Frontal cortex (tissue), 4 donors: ENCODE measurements around the gene MYMK. TPM values are rescaled to one million over a fixed set of nuclear protein-coding genes. Genes with fewer than 3 reads are reported as not detected.

Experiments
- DNase-seq, 2 donors: peaks; one replicate each; pipeline ENCODE4 v3.0.0; 2012; ENCODE audit warnings: low spot score in 2 of 2
- FAIRE-seq: peaks from 2 replicates; lab custom pipeline; 2012; peaks lifted over from hg19 to GRCh38; lab: Jason Lieb, UNC
- total RNA-seq: library from RNA; depleted of rRNA; stranded (reverse); fragments of >200 nt; gene quantifications from one replicate; pipeline ENCODE4 v1.2.3, GENCODE V29; 2014
- donor health status: control.
- donor health status: control.
- donor health status: control.

The MYMK gene
- total RNA-seq, 1 donor from 2014 or later, result not detected

DNA sequence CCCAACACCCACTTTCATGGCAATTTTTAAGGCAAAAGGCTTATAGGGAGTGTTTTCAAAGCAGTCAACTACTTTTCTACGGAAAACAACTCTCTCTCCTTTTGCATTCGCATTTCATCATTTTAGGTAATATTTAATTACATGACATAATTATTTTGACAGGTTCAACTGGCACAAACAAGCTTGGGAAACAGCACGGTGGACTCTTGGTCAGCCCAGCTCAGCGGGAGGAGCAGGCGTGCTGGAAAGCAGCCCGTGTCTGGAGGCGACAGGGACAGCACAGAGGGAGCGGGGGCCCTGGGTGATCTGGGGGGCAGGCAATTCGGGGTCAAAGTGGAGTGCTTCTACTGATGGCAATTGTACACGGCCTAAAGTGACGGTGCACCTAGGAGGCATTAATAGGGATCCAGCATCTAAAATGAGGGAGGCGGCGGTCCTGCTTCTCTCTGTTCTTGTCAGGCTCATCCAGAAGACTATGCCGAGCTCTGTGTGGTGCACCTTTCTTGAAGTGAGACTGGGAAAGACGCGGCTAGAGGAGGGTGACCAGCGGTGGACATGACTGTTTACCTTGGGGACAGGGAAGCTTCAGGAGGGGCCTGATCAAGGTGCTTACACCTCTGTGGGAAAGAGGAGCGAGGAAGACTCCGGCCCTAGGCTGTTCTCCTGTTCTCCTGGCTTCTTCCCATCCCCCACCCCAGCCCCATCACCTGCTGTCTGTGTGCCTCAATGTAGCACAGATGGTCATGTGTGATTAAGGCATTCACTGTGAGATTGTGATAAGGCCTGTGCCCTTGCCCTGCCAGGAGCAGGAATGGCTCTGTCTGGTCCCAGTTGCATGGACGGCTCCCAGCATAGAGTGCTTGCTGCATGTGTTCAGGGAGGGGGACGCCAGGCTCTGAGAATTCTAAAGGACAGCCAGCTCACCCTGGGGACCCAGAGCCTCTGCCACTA lies 3.4 kb downstream of the MYMK start:
- FAIRE-seq (no peak), DNase-seq (no peak)

DNA sequence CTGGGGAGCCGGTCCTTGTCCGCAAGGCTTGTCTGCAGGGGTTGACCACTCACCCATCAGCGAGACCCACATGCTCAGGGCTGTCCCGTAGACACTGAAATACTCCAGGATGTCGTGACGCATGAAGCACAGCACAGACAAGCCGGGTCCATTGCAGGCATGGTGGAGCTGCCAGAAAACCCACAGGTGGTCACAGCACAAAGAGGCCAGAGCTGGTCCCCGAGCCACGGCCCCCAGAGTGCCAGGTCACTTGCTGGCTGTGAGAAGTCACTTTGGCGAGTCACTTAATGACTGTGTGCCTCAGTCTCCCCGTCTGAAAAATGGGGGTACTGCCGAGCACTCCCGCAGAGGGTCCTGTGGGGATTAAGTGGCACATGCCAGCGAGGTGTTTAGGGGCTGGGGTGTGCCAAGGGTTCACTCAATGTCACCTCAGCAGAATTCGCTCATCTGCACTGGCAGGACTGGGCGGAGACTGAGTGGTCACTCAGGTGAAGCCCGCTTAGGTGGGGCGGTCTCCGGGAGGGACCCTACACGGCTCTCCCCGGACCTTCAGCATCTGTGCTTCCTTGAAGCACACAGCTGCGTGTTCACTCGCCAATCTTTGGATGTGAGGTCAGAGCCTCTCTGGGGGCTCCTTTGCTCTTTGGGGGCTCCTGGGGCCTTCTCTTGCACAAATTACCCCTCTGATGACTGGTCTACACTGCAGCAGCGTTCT lies 4.5 kb downstream of the MYMK start:
- DNase-seq (no peak), FAIRE-seq (no peak)

DNA sequence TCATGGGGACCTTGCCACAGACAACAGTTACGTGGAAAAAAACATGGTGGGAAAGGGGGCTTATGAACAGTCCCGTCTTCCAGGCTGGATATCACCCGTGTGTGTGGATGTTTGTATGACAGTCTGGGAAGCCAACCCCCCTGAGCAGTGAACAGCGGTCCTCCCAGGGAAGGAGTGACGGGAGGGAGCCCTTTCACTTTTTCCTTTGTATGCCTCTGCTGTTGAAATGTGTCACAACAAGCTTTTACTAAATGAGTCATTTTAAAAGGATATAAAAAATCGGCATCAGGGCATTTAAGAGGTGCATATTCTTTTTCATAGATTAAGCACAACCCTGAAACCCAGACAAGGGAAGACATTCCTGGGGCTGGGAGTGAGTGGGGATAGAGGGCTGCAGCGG lies 5.1 kb downstream of the MYMK start:
- FAIRE-seq, result no peak
- no peak for DNase-seq

DNA sequence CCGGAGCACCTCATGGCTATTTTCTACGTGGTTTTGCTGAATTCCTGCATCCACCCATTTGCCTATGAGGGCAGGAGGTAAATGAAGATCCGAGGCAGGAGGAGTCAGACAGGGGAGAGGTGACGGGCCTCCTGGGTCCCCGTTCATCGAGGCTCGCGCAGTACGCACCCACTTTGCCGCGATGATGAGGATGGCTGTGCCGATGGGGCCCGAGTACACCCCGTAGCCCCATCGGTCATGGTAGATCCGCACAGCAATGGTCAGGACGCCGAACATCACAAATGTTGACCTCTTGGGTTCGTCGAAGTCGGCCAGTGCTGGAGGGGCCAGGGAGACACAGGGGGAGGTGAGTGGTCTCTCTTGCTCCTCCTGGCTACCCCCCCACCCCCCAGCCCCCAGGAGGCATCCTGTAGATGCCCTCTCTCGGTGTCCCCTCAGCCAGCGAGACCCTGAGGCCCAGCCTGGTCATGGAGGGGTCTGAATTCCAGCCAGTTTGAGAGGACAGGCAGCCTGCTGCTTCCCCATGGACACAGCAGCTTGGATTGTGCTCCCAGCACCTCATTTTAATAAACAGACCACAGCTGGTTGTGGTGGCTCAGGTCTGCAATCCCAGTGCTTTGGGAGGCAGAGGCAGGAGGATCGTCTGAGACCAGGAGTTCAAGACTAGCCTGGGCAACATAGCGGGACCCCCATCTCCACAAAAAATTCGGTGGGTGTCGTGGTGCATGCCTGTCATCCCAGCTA lies 5.9 kb downstream of the MYMK start:
- DNase-seq, result no peak
- no peak for FAIRE-seq

DNA sequence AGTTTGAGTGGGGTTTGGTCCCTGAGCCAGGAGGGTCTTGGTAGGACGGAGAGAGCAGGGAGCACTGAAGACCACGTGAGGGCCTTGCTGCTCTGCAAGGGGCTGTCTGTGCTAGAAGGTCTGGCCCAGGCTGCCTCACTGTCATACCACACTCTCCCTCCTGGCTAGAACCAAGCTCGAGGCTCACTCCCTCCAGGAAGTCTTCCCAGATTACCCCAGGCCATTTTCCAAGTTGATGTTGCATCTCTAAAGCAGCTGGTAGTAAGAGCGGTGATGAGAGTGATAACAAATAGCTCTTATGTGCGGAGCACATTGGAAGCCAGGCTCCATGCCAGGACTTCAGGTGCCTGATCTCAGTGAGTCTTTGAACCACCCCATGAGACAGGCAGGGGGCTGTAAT lies 6.6 kb downstream of the MYMK start:
- DNase-seq (no peak), FAIRE-seq (no peak)

DNA sequence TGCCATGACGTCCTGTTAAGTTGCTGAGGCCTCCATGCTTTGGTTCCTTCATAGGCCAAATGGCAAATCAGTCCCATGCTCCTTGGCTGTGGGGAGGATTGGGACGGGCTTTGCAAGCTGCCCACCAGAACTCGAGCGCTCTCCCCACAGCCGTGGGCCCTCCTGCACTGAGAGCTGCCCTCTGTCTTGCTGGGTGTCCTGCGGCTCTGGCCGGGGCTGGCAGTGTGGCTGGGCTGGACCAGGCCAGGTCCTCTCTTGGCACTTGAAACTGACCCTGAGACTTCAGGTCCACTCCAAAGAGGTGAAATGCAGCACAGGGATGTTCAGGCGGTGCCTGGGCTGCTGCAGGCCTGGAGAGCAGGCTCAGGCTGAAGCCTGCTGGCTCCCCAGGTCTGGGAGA lies 7.0 kb downstream of the MYMK start:
- FAIRE-seq (no peak), DNase-seq (no peak)

DNA sequence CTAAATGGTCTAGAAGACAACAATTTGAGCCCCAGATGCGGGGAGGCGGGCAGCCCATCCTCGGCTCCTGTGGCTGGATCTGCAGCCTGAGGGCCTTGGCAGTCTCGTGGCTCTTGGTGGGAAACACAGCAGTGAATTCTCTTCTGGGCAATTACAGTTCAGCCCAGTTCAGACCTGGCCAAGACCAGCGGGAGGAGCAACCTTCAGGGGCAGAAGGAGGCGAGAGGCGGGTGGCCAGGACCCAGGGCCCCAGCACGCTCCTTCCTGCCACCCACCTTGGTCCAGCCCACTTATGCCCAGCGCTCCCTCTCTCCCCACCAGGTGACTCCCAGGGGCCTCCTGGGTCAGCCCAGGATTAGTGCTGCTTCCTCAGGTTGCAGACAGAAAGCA lies 7.8 kb downstream of the MYMK start:
- no peak for FAIRE-seq
- no peak for DNase-seq

DNA sequence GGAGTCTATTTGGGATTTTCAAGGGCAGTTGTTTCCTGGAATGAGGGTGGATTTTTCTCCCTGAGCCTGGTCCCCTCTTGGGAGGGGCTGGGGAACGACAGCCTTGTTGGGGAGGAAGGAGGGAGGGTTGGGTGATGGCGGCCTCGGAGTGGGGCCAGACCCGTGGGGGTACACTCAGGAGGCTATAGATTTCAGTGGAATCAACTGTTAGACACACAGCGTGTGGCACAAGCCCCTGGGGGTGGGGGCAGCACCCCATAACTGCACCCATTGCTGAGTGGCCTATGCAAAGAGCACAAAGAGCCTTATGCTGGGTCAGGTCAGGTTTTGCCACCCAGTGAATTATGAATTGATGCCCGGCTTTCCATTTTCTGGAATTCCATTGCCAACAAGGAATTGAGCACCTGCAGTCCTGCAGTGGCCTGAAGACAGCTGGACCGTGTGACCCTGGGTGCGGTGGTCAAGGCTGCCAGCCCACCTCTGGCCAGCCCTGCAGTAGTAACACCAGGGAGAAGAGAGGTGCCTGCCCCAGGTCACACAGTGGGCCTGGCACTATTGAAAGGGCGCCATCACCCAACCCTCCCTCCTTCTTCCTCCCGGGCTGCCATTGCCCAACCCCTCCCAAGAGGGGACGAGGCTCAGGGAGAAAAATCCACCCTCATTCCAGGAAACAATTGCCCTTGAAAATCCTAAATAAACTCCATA lies 8.4 kb downstream of the MYMK start:
- DNase-seq (no peak), FAIRE-seq (no peak)

DNA sequence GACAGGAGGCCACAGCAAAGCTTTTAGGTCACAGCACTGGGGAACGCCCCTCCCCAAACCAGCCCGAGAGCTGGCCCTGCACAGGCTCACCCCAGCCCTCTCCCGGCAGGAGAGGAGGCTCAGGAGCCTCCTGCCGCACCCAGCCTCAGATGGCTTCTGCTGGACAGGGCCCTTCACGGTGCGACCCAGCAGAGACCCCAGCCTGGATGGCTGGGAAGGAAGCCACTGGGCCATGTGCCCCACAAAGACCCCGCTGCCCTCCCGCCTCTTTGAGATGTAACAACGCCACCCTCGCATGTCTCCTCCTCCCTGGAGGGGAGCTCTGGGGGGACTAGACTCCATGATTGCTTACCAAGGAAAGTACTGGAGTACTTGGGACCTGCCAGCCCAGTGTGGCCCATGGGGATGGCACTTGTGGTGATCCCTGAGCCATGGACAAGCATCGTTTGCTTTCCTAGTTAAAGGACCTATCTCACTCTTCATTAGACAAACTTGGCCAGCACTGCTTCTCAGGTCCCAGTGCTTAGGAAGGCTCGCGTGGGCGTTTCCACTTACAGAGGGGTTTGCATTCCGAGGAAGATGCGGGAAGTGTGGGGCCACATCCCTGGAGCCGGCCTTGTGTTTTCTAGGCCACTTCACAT lies 9.0 kb downstream of the MYMK start:
- no peak for DNase-seq
- FAIRE-seq, result no peak

DNA sequence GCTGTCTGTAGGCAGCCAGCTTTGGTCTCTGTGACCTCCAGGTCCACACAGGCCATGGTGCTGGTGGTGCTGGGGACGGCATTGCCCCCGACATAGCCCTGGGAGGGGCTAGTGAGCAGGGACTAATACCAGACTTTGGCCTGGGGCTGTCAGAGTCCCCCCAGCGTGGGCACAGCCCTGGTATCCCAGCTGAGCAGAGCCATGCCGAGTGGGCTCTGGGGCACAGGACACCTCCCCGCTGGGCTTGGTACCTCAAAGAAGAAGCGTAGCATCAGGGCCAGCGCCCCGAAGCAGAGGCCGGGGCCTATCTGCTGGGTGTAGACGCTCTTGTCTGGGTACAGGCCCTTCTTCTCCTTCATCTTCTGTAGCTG lies 9.5 kb downstream of the MYMK start:
- DNase-seq (no peak), FAIRE-seq (no peak)

DNA sequence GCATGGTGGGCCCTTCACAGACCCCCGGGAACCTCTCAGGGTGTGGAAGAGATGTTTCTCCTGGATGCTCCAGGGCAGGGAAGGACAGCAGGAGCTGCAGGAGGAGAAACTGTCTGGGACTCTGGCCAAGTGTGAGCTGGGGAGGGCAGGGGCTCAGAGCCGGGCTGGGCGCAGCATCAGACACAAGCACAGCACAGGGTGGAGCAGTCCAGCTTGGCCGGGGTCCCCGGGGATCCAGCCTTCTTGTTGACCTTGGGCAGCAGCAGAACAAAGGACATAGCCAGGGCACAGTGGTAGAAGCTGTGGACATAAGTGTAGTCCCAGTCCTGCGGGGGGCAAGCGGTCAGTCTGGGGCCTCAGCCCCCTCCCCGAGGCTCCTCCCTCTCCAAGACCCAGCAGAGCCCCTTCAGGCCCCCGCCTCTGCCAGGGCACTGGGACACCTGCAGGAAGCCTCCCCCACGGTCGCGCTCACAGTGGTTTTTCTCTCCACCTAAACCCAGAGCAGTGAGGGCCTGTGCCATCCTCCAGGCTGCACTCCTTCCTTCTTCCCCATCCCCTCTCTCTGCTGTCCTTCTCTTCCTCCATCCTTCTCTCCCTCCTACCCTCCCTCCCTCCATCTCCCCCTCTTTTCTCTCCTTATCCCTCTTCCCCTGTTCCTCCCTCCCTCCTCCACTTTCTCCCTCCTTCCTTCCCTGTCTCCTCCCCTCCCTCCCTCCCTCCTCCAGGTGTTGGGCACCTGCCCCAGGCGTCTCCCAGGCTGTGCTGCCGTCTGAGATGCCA lies 10.1 kb downstream of the MYMK start:
- FAIRE-seq (no peak), DNase-seq (no peak)

DNA sequence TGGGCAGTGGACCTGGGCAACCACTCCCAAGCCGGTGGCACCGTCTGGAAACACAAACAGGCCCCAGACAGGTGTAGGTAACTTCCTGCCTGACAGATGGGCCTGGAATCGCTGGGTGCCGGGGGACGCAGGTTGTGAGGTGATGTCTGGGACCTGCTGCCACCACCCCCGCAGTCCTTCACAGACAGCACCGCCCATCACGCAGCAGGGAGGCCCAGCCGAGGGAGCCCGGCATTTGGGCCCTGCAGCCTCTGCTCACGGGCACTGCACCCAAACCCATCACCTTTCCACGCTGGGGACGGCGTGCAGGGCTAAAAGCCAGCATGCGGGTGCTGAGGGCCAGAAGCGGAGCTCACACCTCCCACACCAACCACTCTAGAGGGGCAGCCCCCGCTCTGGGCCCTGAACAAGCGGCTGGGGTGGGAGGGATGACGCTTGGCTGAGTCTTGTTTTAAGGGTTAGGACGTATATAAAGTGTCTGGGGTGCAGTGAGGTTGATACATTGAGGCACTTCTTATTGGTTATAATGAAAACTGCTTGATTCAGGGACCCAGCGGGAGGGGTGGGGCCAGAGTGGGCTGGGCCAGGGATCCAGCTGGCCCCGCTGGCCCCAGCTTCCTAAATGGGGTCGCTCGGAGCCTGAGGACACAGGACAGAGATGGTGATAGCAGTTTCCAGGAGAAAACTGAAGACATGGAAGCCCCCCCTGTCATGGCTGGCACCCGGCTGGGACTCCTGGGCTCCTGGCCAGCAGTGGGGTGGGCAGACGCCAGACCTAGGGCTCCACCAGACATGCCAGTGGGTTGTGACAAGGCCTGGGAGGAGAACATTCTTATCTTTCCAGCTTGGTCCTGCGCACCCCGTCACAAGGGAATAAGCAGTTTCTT lies 11.3 kb downstream of the MYMK start:
- DNase-seq (no peak), FAIRE-seq (no peak)

DNA sequence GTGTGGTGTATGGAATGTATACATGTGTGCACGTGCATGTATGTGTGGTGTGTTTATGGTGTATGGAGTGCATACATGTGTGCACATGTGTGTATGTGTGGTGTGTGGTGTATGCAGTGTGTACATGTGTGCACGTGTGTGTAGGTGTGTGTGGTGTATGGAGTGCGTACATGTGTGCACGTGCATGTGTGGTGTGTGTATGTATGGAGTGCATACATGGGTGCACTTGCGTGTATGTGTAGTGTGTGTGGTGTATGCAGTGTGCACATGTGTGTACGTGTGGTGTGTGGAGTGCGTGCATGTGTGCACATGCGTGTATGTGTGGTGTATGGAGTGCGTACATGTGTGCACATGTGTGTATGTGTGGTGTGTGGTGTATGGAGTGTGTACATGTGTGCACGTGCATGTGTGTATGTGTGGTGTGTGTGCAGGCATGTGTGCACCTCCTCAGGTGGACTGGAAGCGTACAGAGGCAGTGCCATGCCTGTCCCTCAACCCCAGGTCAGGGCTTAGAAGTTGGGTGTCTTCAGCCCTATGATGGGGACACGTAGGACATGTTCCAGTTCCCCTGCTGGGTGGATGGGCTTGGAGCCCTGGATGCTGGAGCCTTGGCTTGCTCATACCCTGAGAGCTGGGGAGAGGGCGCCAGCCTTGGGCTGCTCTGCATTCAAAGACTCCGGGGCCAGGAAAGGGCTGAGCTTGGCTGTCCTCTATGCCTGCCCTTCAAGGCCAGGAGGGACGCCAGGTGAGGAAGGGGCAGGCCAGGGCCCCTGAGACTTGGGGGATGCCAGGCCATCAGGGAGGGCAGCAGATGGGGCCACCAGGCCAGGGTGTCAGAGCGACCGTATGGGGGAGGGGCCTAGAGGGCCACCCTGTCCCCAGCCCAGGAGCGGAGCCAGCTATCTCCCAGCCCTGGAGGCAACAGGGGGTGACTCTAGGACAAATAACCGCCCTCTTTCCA lies 12.2 kb downstream of the MYMK start:
- FAIRE-seq, result no peak
- DNase-seq, result no peak

DNA sequence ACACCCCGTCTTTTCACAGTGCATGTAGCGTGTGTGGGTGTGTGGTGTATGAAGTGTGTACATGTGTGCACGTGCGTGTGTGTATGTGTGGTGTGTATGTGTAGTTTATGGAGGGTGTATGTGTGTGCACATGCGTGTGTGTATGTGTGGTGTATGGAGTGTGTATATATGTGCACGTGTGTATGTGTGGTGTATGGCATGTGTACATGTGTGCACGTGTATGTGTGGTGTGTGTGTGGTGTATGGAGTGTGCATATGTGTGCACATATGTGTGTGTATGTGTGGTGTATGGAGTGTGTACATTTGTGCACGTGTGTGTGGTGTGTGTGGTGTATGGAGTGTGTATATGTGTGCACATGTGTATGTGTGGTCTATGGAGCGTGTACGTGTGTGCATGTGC lies 13.2 kb downstream of the MYMK start:
- no peak for DNase-seq
- no peak for FAIRE-seq

DNA sequence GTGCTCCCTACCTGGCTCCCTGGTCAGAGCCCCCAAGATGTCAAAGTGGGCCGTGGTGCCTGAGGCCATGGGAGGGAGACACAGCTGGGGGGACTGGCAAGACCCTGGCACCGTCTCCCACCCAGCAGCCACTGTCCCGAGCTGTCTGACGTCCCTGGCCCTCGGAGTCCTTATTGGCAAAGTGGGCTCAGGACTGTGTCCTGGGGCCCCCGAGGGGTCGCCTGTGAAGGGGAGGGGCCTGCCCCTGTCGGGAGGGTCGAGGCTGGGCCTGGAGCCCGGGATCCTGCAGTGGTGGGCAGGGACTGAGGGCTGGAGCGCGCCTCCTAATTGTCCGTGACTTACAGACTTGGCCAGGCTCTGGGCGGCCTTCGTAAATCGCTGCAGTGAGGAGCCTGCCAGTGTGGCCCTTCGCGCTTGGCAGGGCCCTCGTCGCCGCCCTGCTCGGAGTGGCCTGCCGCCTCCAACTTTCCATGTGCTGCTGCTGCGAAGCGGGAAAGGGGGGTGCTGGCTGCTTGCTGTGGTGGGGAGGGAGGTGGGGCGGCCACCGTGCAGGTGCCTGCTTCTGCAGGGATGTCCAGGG lies 13.7 kb downstream of the MYMK start:
- DNase-seq, result no peak
- no peak for FAIRE-seq
